Testis (tissue), 2 donors: Measurements from ENCODE around the gene NKX2-3.

Experiments used
- POLR2A ChIP-seq: fragments of 450-650 bp; IDR thresholded peaks from one replicate; pipeline ENCODE4 v1.6.1; 2017; ENCODE audit warnings: antibody characterized with exemption, mild to moderate bottlenecking, moderate library complexity
- TF ChIP-seq, protein P1 (sequence below), 3 experiments: fragments of 450-650 bp in 2 of 3; fragments of 200-600 bp in 1 of 3; sonication (generic) in 1 of 3; IDR thresholded peaks; one replicate each; pipeline ENCODE4 v1.5.1; 2016 to 2019; ENCODE audit warnings: antibody characterized with exemption in 3 of 3, mild to moderate bottlenecking in 2 of 3, moderate library complexity in 1 of 3

DNA sequence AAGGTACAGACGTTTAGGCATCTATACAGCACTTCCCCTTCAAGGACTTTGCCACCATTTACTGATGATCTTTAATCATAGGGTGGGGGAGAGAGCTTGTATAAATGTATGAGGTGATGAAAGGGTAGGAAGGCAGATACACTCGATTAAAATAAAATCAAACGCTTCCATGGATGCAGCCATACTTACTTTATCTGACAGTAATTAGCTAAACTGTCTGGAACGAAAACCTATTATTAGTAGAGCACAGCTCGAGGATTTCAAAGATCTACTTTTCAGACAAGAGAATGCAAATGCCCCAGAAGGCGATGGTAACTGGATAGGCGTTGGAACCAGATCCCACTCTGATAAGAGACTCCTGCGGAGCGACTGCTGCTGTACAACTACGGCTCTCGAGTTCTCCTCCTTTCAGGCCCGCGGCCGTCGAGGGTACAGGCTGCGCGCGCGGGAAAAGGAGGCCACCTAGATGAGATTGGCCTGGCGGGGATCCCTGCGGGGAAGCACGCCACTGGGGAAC is 3.1 kb upstream of the NKX2-3 start:
- TF ChIP-seq, protein P1, sequence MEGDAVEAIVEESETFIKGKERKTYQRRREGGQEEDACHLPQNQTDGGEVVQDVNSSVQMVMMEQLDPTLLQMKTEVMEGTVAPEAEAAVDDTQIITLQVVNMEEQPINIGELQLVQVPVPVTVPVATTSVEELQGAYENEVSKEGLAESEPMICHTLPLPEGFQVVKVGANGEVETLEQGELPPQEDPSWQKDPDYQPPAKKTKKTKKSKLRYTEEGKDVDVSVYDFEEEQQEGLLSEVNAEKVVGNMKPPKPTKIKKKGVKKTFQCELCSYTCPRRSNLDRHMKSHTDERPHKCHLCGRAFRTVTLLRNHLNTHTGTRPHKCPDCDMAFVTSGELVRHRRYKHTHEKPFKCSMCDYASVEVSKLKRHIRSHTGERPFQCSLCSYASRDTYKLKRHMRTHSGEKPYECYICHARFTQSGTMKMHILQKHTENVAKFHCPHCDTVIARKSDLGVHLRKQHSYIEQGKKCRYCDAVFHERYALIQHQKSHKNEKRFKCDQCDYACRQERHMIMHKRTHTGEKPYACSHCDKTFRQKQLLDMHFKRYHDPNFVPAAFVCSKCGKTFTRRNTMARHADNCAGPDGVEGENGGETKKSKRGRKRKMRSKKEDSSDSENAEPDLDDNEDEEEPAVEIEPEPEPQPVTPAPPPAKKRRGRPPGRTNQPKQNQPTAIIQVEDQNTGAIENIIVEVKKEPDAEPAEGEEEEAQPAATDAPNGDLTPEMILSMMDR (IDR thresholded peaks at IDR 0.05): no peak
- TF ChIP-seq POLR2A: no peak
